Measurements from ENCODE around the gene GFY.

The GFY gene

DNA sequence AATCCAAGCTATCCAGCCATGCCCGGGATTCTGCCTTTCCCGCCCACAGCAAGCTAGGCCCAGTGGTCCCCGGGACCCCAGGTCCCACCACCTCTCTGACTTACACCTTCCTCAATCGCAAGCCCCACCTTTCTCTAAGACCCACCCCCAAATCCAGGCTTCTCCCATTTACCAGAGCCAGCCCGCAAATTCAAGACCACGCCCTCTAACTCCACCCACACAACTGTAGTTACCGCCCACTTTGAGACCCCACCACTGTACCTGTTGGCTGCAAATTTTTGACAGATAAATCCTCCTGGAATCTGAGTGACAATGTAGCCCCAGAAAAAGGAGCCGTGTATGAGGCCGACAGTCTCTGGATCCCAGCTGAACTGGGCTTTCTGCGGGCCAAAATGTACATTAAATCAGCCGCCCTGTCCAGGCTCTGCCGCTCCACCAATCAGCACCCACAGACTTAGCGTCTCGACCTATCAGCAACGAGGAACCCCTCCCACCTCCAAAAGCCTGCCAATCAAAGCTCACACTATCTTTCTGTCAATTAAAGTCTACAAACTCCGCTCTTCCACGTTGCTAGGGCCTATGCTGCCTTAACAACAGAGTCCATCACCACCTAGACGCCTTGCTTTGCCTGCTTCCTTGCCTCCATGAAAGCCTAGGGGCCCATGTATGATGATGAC lies 9.9 kb downstream of the GFY start:
- no peak overlapping the region for H3K4me3 ChIP-seq (ENCODE audit: low read length)
- TF ChIP-seq, protein P1, sequence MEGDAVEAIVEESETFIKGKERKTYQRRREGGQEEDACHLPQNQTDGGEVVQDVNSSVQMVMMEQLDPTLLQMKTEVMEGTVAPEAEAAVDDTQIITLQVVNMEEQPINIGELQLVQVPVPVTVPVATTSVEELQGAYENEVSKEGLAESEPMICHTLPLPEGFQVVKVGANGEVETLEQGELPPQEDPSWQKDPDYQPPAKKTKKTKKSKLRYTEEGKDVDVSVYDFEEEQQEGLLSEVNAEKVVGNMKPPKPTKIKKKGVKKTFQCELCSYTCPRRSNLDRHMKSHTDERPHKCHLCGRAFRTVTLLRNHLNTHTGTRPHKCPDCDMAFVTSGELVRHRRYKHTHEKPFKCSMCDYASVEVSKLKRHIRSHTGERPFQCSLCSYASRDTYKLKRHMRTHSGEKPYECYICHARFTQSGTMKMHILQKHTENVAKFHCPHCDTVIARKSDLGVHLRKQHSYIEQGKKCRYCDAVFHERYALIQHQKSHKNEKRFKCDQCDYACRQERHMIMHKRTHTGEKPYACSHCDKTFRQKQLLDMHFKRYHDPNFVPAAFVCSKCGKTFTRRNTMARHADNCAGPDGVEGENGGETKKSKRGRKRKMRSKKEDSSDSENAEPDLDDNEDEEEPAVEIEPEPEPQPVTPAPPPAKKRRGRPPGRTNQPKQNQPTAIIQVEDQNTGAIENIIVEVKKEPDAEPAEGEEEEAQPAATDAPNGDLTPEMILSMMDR (conservative IDR thresholded peaks at IDR 0.05; ENCODE audit: low read length), result no peak
- no peak for DNase-seq (ENCODE audit: low read depth)

DNA sequence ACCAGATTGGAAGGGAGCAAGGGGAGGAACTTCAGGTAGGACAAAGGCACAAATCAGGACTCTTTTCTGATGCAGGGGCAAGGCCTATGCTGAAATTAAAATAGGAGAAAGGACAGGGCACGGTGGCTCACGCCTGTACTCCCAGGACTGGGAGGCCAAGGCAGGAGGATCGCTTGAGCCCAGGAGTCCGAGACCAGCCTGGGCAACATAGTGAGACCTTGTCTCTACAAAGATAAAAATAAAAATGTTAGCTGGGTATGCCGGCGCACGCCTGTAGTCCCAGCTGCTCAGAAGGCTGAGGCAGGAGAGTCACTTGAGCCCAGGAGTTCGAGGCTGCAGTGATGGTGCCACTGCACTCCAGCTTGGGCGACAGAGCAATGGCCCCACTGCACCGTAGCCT lies 10.5 kb downstream of the GFY start:
- no peak for DNase-seq (ENCODE audit: low read depth)
- no peak overlapping the region for H3K4me3 ChIP-seq (ENCODE audit: low read length)
- TF ChIP-seq, protein P1 (conservative IDR thresholded peaks at IDR 0.05; ENCODE audit: low read length), result no peak

DNA sequence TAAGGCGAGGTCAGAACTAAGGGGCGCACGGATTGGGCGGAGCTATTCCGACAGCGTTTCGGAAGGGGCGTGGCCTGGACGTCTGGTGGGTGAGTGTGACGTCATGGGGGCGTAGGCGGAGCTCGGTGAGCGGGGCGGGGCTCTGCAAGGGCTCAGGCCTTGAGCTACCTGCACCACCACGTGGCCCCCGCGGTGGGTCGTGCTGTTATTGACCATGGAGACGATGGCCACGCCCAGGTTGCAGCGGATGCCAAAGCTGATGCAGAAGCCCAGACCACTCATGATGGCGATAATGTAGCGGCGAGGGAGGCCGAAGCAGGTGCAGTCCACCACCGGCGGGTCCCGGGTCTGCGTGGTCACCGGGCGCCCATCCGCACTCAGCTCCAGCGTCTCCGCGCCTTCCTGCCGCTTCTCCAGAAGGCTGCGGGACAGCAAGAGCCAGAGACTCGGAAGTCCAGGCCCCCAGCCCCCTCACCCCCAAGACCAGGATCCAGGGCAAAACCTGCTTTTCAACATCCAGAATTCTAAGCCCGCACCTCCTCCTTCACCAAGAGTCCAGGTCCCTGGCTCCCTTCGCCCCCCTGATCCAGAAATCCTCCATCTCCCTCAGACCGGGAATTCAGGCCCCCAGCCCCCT lies 11.3 kb downstream of the GFY start:
- H3K4me3 ChIP-seq (ENCODE audit: low read length), result no peak overlapping the region
- no peak for DNase-seq (ENCODE audit: low read depth)
- TF ChIP-seq, protein P1 (conservative IDR thresholded peaks at IDR 0.05; ENCODE audit: low read length), result no peak

DNA sequence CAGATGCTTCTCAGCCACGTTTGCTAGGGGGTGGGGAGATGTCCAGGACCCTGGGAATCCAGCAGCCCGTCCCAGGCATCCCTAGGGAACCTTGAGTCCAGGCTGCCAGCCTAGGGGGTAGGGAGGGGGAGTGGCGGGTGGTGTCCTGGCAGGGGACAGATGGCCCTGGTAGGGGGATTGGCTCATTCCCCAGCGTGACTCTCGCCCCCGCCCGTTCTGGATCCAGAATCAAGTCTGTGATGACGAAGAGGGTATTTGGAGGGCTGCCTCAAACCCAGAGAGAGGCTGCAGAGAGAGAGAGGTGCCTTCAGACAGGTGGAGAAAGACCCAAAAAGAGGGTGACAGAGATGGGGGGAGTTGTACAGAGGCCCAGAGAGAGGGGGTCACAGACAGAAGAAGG lies 12.0 kb downstream of the GFY start:
- no peak overlapping the region for H3K4me3 ChIP-seq (ENCODE audit: low read length)
- DNase-seq (ENCODE audit: low read depth), result no peak
- TF ChIP-seq, protein P1 (conservative IDR thresholded peaks at IDR 0.05; ENCODE audit: low read length), result no peak

DNA sequence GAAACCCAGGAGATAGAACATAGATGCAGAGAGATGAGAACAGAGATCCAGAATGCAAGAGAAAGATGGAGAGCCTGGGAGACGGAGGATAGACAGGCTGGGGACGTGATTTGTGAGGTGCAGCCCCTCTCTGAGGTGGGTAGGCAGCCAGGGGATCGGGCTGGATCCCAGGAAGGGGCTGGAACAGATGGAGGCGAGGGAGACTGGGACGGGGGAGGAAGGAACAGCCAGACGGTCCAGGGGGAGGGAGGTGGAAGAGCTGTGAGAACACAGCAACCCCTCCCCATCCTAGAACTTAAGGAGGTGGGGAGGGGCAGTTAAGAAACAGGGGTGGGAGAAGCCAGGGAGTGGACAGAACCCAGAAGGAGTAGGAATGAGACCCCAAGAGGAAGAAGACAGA lies 13.1 kb downstream of the GFY start:
- TF ChIP-seq, protein P1 (conservative IDR thresholded peaks at IDR 0.05; ENCODE audit: low read length), result no peak
- no peak for DNase-seq (ENCODE audit: low read depth)
- no peak overlapping the region for H3K4me3 ChIP-seq (ENCODE audit: low read length)

DNA sequence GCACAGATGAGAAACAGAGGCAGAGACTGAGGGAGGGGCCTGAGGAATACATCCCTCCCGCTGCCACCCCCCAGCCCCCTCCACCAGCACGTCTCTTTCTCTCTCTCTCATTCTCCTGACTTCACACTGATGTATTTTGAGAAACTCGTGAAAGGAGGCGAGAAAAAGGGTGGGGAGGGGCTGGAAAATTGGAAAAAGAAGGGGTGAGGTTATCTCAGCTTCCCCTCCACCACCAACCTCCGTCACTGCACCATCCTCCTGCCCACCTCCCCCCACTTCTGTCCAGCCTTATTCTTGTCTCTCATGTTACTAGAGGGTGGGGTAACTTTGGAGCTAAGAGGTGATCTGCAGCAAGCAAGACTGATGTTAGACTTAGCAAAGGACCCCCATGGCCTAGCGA lies 14.6 kb downstream of the GFY start:
- H3K4me3 ChIP-seq (ENCODE audit: low read length), result no peak overlapping the region
- TF ChIP-seq, protein P1 (conservative IDR thresholded peaks at IDR 0.05; ENCODE audit: low read length), result no peak
- no peak for DNase-seq (ENCODE audit: low read depth)
